ENCODE measurements around the gene BAIAP2L1.

The BAIAP2L1 gene

GRCh38 chr7:98257701-98258100 lies 143.2 kb downstream of the BAIAP2L1 start:
- DNase-seq, result no peak

GRCh38 chr7:98256431-98256830 lies 144.5 kb downstream of the BAIAP2L1 start:
- DNase-seq, result no peak

DNA sequence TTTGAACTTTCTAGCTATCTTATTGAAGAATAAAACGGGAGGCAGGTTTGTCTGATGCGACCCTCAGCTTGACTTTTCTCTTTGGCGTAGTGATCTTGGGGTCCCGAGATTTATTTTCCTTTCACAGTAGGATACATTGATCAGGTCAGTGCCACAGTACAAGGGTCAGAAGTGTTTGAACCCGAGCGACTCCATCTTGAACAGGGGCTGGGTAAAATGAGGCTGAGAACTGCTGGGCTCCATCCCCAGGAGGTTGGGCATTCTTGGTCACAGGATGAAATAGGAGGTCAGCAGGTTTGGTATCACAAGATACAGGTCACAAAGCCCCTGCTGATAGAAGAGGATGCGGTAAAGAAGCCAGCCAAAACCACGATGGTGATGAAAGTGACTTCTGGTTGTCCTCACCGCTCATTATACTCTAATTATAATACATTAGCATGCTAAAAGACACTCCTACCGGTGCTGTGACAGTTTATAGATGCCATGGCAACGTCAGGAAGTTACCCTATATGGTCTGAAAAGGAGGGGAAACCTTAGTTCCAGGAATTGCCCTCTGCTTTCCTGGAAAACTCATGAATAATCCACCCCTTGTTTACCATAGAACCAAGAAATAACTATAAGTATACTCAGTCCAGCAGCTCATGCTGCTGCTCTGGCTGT lies 145.8 kb downstream of the BAIAP2L1 start:
- no peak for DNase-seq

GRCh38 chr7:98254516-98254915 lies 146.4 kb downstream of the BAIAP2L1 start:
- DNase-seq, result no peak

DNA sequence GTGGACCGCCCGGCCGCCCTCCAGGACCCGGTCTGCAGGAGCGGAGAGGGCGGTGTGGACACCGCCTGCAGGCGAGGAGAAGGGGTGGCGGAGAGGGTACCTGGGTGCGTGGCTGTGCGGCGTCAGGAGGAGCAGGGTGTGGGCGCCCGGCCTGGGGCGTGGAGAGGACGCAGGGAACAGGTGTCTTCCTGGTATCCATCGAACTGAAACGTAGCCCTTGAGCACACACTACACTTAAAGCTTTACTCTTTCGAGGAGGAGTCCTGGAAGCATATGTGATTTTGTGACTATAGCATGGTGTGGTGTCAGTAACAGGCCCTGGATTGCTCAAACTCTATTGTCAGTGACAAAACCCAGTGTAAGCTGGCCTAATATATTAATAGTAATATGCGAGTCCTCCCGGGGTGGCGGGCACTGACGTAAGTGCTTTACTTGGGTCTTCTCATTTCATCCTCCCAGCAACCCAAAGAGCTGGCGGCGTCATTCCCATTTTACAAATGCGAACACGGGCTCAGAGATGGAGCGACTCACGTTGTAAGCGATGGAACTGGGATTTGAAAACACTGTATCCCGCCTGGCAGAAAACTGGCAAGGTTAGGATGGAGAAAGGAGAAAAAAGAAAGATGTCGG lies 148.3 kb downstream of the BAIAP2L1 start:
- DNase-seq, result no peak

DNA sequence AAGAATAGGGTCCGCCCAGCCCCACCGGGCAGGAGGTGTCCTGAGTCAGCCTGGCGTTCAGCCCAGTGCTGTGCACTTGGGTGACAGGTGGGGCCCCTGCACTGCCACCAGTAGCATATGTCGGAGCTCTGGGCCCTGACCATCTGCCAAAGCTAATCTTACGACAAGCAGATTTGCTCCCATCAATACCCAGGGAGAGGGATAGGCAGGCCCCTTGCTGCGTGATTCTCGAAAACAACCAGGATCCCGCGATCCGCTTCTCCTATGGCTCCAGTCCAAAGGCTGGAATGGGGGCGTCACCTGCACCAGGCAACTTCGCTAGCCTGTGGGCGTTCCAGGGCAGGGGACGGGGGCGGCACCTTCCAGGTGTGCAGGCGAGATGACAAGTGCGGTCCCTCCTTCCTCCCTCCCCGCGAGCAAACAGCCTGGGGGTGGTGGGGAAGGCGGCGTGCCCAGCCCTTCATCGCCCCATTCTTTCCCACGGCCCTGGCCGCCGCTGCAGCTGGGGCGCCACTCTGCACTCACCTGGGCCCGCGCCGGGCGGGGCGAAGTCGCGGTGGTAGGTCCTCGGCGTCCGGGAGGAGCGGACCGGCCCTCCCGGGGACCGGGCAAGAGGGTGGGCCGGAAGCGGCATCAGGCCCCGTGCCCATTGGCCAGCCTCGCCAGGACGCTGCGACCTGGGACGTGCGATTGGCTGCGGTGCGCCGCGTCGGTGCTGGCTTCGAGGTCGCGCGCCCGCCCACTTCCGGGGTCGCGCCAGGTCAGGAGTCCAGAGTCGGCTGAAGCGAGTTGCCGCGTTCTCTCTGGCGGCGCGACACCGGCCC lies 149.1 kb downstream of the BAIAP2L1 start, which contains the start of gene TECPR1:
TECPR1 (minus strand) TSS at position 632 of the 824 bp plus-strand sequence. CDS start 6,086 bp downstream, outside the sequence.
- DNase-seq, result peak; percentile 92

- DNase-seq, result no peak
These were observed 149.7 kb downstream of the BAIAP2L1 start for GRCh38 chr7:98251231-98251600.

DNA sequence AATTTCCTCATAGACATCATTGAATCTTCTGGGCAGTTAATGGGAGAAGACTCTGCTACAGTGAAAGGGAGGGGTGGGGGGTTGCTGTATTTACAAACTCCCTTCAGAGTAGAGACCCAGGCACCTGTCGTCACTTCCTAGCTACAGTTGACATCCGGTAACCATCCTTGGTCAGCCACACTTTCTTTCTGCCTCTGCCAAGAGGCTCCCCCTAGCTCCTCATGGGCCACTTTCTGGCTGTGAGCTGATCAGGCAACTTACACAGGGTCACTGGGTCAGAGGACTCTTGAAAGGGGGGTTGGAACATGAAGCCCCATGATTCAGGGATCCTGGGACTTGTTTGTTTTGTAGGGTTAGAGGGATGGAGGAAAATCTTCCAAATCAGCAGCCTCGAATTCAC lies 150.1 kb downstream of the BAIAP2L1 start:
- DNase-seq, result peak; percentile 66

- no peak for DNase-seq
These were observed 151.8 kb downstream of the BAIAP2L1 start for GRCh38 chr7:98249106-98249505.

GRCh38 chr7:98248156-98248555 lies 152.7 kb downstream of the BAIAP2L1 start:
- no peak for DNase-seq

DNA sequence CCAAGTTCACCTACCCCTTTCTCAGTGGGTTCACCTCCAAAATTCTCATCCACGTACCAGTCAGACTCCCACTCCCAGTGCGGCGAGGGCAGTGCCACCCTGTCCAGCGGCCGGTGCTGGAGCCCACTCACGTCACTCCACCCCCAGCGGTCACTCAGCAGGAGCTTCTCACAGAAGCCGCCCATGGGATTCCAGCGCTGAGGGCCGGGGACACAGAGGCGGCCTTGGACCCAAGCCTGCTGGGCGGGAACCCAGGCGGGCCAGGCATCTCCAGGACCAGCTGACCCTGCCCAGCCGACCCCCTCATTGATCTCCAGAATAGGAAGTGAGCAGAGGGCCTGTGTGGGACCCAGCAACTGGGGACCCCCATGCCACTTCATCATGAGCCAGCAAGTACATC lies 156.0 kb downstream of the BAIAP2L1 start:
- no peak for DNase-seq

GRCh38 chr7:98242934-98243333 lies 158.0 kb downstream of the BAIAP2L1 start:
- no peak for DNase-seq

DNA sequence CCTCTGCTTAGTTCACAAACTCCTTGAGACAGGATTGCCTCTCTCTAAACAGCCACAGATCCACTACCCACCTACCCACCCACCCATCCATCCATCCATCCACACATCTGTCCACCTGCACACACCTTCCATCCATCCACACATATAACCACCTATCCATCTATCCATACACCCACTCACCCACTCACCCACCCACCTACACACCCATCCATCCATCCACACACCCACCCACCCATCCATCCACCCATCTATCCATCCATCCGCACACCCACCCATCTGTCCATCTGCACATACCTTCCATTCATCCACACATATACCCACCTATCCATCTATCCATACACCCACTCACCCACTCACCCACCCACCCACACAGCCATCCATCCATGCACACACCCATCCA lies 158.5 kb downstream of the BAIAP2L1 start:
- DNase-seq, result no peak

DNA sequence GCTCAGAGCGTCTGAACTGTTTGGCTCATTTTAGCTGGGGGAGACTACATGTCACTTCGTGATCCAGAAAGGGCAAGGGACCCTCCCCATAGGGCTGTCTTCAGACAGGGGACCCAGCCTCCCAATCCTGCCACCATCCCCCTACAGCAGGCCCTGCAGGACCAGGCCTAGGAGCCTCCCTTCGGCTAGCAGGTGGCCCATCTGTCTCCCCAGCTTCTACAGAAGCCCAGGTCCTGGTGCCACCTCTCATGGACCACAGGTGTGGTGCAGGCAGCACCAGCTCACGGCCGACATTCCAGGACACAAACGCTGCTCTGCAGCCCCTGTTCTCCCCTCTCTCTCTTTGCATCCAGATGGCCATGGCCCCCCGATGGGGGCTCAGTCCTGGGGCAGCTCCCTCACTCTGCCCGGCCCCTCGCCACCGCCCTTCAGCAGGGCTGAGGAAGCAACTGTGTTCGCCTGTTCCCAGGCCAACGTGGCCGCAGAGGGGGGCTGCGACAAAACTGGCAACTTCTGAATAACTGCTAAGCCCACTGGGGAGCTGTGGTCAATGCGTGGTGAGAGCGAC lies 159.1 kb downstream of the BAIAP2L1 start:
- no peak for DNase-seq

Measured in activated CD8-positive, alpha-beta memory T cell treated with anti-CD3 and anti-CD28 coated beads, Interleukin-2, amount 50 U/mL, for 48 hours (primary cell).